Lung (tissue), 12 donors: ENCODE measurements around the gene SLC41A1. TPM values are rescaled to one million over a fixed set of nuclear protein-coding genes. Genes with fewer than 3 reads are reported as not detected.

Experiments used
- ATAC-seq: fragments of 200-7000 bp; cut with Tn5 transposase; one replicate; pipeline ENCODE4 v1.9.1; 2020; ENCODE audit warnings: moderate number of reproducible peaks; ENCODE audit not compliant: insufficient read depth, low FRiP score
- DNase-seq, 3 donors: peaks; one replicate each; pipeline ENCODE4 v3.0.0-alpha.2; 2013 to 2017
- H3K27ac ChIP-seq, 2 donors: one replicate each; pipeline ENCODE4 v1.5.1; 2013; ENCODE audit warnings: mild to moderate bottlenecking in 2 of 2, moderate library complexity in 2 of 2, control low read depth in 1 of 2, inconsistent platforms in 1 of 2, low read depth in 1 of 2, low read length in 1 of 2
- H3K27me3 ChIP-seq, 3 donors: one replicate each; pipeline ENCODE4 v1.5.1; 2013; ENCODE audit warnings: low read length in 2 of 3; ENCODE audit not compliant: control insufficient read depth in 3 of 3, insufficient read depth in 3 of 3
- H3K36me3 ChIP-seq, 4 donors: one replicate each; pipeline ENCODE4 v1.5.1; 2013; ENCODE audit warnings: low read length in 4 of 4, mild to moderate bottlenecking in 1 of 4, moderate library complexity in 1 of 4; ENCODE audit not compliant: control insufficient read depth in 4 of 4, insufficient read depth in 4 of 4
- H3K4me1 ChIP-seq, 5 donors: one replicate each; pipeline ENCODE4 v1.5.1; 2013; ENCODE audit warnings: low read length in 5 of 5, mild to moderate bottlenecking in 2 of 5, moderate library complexity in 1 of 5; ENCODE audit not compliant: control insufficient read depth in 5 of 5, insufficient read depth in 5 of 5
- H3K4me3 ChIP-seq: one replicate; pipeline ENCODE4 v1.5.1; 2013; ENCODE audit warnings: mild to moderate bottlenecking, control low read depth, moderate library complexity
- H3K9ac ChIP-seq, 2 donors: one replicate each; pipeline ENCODE4 v1.5.1; 2013; ENCODE audit warnings: low read length in 2 of 2, control low read depth in 1 of 2; ENCODE audit not compliant: insufficient read depth in 1 of 2
- H3K9me3 ChIP-seq, 4 donors: one replicate each; pipeline ENCODE4 v1.5.1; 2013; ENCODE audit warnings: low read length in 3 of 4, mild to moderate bottlenecking in 1 of 4, moderate library complexity in 1 of 4; ENCODE audit not compliant: control insufficient read depth in 4 of 4, insufficient read depth in 3 of 4
- WGBS, 2 donors: extraction: QIAGEN DNeasy Blood & Tissue Kit; methylation state at CpG; one replicate each; pipeline ENCODE4 v1.1.7; 2013; 5-methylcytosine and 5-hydroxymethylcytosine counted together
- polyA plus RNA-seq, 2 donors: library from polyadenylated mRNA; stranded (reverse); fragments of 200-250 nt; gene quantifications; one replicate each; pipeline ENCODE4 v1.2.1, GENCODE V29; 2013
- total RNA-seq, 2 donors: library from RNA; depleted of rRNA in 1 of 2; stranded (reverse); fragments of >200 nt in 1 of 2; gene quantifications; one replicate each; pipeline ENCODE4 v1.2.1, GENCODE V29; 2014 to 2021
- TF ChIP-seq, protein P1 (sequence below): IDR thresholded peaks from 2 replicates; pipeline ENCODE4 v1.5.1; 2012; ENCODE audit warnings: mild to moderate bottlenecking; ENCODE audit errors: control extremely low read depth, extremely low read depth
- donor health status: control.
- donor health status: control.
- donor health status: Bipolar disorder and iron deficiency.
- donor health status: healthy.
- donor health status: DM: yes; HTN: yes; CAD: no.

The SLC41A1 gene
- total and polyA plus RNA-seq, 4 donors = 11.8 to 26.9 (median 22.4) TPM

DNA sequence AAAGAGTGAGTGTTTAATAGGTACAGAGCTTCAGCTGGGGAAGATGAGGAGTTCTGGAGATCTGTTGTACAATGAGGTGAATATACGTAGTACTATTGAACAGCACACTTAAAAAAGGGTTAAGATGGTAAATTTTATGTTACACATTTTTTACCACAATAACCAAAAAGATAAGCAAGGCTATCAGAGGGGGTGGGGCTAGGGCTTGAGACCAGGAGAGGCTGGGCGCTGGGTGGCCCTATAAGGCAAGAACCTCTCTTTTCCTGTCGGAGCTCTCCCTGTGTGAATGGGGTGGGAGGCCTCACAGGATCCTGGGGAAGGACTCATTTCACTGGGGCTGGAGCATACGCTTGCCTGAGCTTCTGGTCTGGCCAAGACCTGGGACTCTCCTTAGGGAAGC, 9.0 kb downstream of the SLC41A1 start:
- no peak overlapping the region for H3K4me3 ChIP-seq
- TF ChIP-seq, protein P1, sequence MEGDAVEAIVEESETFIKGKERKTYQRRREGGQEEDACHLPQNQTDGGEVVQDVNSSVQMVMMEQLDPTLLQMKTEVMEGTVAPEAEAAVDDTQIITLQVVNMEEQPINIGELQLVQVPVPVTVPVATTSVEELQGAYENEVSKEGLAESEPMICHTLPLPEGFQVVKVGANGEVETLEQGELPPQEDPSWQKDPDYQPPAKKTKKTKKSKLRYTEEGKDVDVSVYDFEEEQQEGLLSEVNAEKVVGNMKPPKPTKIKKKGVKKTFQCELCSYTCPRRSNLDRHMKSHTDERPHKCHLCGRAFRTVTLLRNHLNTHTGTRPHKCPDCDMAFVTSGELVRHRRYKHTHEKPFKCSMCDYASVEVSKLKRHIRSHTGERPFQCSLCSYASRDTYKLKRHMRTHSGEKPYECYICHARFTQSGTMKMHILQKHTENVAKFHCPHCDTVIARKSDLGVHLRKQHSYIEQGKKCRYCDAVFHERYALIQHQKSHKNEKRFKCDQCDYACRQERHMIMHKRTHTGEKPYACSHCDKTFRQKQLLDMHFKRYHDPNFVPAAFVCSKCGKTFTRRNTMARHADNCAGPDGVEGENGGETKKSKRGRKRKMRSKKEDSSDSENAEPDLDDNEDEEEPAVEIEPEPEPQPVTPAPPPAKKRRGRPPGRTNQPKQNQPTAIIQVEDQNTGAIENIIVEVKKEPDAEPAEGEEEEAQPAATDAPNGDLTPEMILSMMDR = no peak
- H3K27ac ChIP-seq = peak overlapping the region in 1 of 2 donors; percentile 37
- H3K27me3 ChIP-seq = no peaks in the 10 kb centered on the region
- no peak for ATAC-seq
- no peak overlapping the region for H3K9ac ChIP-seq
- no peaks in the 10 kb centered on the region for H3K9me3 ChIP-seq
- 70 to 85% methylated on average over 4 of the region's 4 CpGs for WGBS, 2 donors
- no peak for DNase-seq
- H3K36me3 ChIP-seq = peaks cover 2 to 9% (median 4%) of the 10 kb centered on the region in 4 donors
- H3K4me1 ChIP-seq = peaks cover 0 to 16% (median 8%) of the 10 kb centered on the region in 5 donors

DNA sequence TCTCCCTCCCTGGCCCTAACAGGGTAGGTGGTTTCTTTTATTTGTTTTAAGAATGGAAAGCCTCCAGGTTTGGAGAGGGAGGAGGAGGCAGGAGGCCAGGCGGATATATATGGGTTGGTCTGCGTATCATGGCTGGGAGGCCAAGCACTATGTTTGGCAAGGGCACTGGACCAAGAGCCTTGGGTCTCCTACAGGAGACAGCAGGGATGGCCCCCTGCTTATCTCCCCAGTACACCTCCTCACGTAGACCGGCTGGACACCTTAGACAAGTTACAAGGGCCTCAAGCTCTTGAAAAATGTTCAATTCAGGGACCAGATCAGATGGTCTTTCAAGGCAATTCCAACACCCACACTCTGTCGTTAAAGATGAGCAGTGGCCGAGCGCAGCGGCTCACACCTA, 10.9 kb downstream of the SLC41A1 start:
- ATAC-seq (no peak), DNase-seq (no peak)
- Histone ChIP-seq H3K4me1 (peaks cover 0 to 11% (median 4%) of the 10 kb centered on the region in 5 donors), H3K27me3 (no peaks in the 10 kb centered on the region), H3K9me3 (no peaks in the 10 kb centered on the region), H3K4me3 (no peak overlapping the region), H3K27ac (peak overlapping the region in 1 of 2 donors; percentile 30), H3K9ac (no peak overlapping the region), H3K36me3 (peaks cover 10 to 23% (median 11%) of the 10 kb centered on the region in 4 donors)
- TF ChIP-seq, protein P1 = no peak
- WGBS, 2 donors = 87 to 96% methylated on average over 8 of the region's 8 CpGs

- peak in 2 of 3 donors; percentile 36 to 78 for DNase-seq
Observed at GRCh38 chr1:205800981-205801703, 11.9 kb downstream of the SLC41A1 start.

More at GRCh38 chr1:205800981-205801703, 11.9 kb downstream of the SLC41A1 start:
- no peak for ATAC-seq
- H3K9ac ChIP-seq = no peak overlapping the region
- H3K27me3 ChIP-seq = no peaks in the 10 kb centered on the region
- no peaks in the 10 kb centered on the region for H3K9me3 ChIP-seq
- no peak overlapping the region for H3K4me3 ChIP-seq
- H3K4me1 ChIP-seq = peaks cover 0 to 11% (median 4%) of the 10 kb centered on the region in 5 donors
- H3K36me3 ChIP-seq = peaks cover 14 to 26% (median 17%) of the 10 kb centered on the region in 4 donors
- H3K27ac ChIP-seq = peak overlapping the region in 1 of 2 donors; percentile 28
- 66 to 86% methylated on average over 7 of the region's 7 CpGs for WGBS, 2 donors
- TF ChIP-seq, protein P1 = no peak
